GM21381 (cell line): ENCODE results near the gene EML5.

Experiments used
- ATAC-seq: cut with Tn5 transposase; IDR thresholded peaks from one replicate; pipeline ENCODE4 v1.9.1; 2021; ENCODE audit warnings: mild to moderate bottlenecking, moderate library complexity; ENCODE audit not compliant: unreplicated experiment

EML5 gene

GRCh38 chr14:88618476-88618875 is 174.3 kb downstream of the EML5 start:
- no peak for ATAC-seq

DNA sequence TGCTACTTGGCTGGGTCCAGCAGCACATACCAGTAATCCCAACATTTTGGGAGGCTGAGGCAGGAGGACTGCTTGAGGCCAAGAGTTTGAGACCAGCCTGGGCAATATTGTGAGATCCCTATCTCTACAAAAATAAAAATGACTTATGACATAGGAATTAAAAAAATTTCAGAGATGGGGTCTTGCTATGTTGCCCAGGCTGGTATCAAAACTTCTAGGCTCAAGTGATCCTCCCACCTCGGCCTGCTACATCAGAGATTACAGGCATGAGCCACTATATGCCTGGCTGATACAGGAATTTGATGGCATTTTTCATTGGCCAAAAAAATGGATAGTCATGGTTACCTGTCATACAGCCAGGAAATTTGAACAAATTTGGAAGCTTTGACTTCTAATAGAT is 175.3 kb downstream of the EML5 start:
- no peak for ATAC-seq

GRCh38 chr14:88616697-88617096 is 176.1 kb downstream of the EML5 start:
- ATAC-seq, result no peak

- ATAC-seq, result no peak
These were observed 178.4 kb downstream of the EML5 start for GRCh38 chr14:88614218-88614907.

DNA sequence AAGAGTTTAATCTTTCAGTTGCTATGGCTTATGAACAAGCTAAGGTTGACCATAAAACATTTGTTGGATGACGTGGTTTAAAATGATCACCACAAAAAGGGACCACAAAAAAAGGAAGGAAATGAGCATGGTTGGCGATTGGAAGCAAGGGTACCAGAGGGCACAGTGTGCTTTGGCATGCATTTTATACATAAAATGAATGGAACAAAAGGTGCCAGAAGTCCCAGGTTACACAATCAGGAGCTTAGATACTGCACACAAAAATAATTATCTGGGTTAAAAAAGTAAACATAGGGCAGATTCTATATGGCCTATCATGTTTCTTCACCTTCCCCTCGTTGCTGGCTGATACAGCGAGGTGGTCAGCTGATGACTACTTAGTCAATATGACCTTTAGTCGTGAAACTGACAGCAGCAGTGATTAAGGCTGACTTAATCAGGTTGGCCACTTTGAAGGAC is 179.2 kb downstream of the EML5 start:
- ATAC-seq, result no peak

DNA sequence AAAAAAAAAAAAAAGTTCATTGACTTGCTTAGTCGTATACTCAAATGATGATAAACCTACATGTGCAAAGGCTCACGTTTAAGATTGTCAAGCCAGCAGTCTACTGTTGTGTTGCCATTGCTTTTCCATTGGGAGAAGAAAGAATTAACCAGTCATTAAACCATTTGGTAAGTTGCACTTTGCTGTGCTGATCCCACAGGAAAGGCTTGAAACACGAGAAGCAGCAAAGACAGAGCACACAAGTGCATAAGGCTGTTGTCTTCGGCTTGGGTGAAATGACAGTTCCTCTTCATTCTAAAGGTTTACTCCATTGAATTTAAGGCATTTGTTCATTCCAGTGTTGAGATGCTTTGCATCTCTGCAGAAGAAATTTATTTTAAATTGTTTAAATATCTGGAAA is 179.8 kb downstream of the EML5 start:
- ATAC-seq, result no peak

DNA sequence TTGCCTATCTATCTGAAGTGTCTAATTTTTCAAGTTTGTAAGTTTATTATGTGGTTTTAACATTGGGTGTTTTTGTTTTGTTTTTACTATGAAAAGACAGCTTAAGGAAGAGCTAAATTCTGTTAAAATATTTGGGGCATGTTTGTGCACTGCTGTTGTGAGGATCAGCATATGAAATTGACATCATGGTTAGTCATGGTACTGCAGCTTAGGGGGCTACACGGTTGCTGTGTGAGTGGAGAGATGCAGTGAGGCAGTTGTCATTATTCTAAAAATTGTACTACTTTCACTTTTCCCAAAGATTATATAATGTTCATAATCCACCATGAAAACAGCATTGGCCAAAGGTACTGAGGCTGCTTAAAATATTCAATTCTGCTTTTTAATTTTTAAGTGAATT is 180.9 kb downstream of the EML5 start:
- ATAC-seq, result no peak

DNA sequence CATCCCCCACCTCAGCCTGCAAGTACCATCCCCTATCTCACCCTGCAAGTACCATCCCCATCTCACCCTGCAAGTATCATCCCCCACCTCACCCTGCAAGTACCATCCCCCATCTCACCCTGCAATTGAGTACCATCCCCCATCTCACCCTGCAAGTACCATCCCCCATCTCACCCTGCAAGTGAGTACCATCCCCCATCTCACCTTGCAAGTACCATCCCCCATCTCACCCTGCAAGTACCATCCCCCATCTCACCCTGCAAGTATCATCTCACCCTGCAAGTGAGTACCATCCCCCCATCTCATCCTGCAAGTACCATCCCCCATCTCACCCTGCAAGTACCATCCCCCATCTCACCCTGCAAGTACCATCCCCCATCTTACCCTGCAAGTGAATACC is 184.9 kb downstream of the EML5 start:
- ATAC-seq, result no peak

DNA sequence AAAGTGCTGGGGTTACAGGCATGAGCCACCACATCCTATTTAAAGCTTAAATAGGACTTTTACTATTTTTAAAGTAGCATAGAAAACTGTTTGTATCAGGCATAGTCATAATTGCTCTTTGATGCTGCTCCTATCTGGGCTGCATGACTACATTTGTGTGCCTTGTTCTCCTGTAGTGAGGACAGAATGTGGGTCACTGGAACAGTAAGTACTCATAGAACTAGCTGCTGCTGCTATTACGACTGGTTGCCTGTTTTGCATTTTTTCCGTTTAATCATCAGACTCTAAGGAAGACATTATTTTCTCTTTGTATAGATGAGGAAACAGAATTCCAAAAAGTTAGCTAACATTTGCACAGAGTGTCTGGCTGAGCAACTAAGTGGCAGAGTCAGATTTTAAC is 187.2 kb downstream of the EML5 start:
- no peak for ATAC-seq

DNA sequence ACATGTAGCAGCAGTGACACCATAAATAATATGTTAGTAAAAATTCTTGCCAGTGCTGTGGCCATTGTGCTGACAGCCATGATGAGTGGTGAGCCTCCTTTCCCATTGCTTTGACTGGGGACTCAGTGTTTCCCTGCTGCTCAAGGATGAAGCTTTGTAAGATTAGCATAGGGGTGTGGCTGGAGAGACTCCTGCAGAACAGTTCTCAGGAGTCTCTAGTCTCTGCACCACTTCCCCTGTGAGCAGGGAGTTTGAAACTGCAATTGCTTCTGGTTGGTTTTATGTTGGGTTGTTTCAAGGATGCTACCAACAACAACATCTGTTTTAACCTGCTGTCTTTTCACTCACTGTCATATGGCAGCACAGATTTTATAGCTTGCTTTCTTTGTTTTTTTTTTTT is 188.5 kb downstream of the EML5 start:
- ATAC-seq, result no peak

- peak; percentile 89 for ATAC-seq
These were observed 192.9 kb downstream of the EML5 start for GRCh38 chr14:88599761-88600439.

DNA sequence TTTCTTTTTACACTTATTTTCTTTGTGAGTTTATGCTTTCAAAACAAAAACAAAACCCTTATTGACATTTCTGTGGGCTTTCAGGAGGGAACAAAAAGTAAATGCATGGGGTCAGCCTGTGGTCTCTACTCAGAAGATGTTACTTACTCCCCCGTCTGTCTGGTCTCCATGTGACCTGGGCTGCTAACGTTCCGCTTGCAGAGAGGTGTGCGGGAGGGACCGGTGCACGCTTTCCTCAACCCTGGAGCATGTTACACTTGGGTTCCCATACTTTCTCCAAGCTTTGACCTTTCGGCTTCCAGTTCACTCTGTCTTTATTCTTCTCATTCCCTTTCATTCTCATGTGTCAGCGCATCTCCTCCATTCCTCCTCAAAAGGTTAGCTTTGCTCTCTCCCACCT is 193.4 kb downstream of the EML5 start:
- ATAC-seq, result peak; percentile 31

DNA sequence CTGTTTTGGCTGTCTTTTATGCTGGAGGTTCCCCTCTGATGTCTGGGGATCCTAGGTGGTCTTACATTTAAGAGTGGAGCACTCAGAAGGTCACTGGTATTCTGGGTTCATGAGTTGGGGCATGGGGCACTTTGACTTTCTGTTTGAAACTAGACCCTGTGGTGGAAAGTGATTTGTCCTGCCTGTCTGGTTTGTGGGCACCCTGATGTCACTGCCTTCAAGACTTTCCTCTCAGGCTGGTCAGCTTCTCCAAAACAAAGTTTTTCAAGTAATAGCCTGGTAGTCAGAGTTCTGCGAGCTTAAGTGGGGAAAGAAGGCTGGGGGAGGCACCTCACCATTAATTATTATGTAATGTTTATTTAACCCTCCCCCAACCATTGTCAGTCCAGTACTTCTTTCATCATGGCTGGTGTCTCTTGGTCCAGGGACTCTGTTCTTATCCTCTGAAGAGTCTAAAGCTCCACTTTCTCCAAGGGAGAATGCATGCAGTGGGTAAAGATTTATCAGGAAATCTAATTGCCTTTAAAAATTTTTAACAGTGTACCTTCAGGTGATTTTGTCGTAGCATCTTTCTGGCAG is 194.6 kb downstream of the EML5 start:
- no peak for ATAC-seq

- ATAC-seq, result no peak
These were observed 195.2 kb downstream of the EML5 start for GRCh38 chr14:88597601-88598000.

DNA sequence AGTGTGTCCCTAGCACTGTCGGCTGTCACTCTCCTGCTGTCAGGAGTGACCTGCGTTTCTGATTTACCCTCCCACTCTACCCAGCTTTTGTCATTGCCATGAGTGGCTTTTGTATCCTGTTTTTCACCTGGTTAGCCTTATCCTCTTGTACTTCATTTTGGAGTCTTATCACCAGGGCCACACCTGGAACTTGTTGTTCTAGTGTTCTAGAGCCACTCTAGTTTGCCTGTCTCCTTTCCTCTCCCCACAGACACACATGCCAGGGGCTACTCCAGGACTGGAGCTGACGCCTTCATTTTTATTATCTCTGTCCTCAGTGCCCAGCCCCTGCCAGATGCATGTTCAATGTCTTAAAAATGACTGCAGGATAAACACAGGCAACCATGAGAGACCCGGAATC is 195.7 kb downstream of the EML5 start:
- ATAC-seq, result no peak

DNA sequence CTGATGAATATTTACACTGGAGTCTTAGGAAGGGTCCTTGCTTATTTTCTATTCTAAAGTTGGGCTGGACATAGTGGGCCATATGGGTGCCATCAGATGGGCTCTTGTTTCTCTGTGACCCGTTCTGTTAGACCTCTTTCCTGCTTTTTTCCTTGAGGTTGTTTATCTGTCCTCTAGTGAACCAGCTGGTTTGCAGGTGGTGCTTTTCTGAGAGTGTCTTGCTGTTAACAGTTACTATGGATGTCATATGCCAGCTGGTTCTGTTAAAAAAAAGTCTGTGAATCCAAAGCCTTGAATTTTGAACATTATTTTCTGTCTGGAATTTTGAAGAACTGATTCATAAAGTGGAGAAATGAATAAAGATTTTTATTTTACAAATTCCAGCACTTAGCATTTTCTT is 200.7 kb downstream of the EML5 start:
- ATAC-seq, result no peak

DNA sequence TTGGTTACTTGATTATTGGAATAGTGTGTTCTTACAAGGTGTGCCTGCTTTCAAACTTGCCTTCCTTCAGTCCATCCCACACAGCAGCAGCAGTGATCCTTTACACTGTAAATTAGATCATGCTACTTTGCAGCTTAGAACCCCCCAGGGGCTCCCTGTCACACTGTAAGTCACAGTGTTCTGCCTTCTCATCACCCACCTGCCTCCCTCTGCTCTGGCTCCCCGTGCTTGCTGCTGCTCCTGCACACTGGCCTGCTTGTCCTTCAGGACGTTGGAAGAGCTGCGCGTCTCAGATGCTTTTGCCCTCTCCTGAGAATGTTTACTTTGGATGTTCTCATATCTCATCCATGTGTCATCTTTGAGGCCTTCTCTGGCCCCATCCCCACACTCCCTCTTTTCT is 202.6 kb downstream of the EML5 start:
- no peak for ATAC-seq

DNA sequence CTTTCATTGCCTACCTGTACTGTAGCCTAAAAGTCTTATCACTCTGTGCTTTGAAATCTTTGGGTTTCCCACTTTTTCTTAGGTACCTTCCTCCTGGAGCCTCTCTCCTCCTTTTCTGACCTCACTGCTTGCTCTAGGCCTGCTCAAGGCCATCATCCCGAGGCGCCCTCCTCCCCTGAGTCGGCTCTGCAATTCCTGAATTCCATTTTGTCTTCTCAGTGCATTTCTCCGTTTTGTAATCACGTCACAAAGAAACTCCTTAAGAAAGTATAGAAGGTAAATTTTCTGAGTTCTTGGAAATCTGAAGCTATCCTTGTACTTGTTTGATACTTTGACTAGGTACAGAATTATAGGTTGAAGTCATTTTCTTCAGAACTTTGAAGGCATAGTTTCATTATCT is 204.7 kb downstream of the EML5 start:
- ATAC-seq, result no peak

GRCh38 chr14:88584451-88584850 is 208.3 kb downstream of the EML5 start:
- no peak for ATAC-seq

GRCh38 chr14:88576222-88576621 is 216.5 kb downstream of the EML5 start:
- no peak for ATAC-seq

DNA sequence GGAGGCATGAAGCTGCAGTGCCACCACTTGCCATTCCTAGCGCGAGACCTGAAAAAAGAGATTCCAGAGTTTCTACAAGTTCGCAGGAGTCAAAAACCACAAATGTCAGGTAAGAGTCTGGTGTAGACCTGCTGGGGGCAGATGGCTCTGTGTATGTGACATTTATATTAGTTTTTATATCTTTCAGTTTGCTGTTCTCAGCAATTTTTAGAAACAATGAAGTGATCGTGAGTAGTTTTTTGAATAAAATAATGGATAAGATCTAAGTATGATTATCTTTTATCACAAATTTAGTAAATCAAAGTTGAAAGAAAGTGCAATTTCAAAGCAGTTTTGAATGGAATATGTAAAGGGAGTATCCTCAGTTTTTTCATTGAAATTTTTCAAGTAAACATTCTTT is 220.6 kb downstream of the EML5 start:
- ATAC-seq, result no peak

DNA sequence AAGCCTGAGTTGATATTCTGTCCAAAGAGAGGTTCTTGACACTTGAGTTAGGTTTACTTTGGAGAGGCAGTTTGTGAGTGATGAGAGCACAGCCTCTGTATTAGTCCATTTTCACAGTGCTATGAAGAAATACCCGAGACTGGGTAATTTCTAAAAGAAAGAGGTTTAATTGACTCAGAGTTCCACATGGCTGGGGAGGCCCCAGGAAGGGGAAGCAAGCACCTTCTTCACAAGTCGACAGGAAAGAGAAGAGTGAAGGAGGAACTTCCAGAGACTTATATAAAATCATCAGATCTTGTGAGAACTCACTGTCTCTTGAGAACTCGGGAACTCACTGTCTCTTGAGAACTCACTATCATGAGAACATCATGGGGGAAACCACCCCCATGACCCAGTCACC is 224.6 kb downstream of the EML5 start:
- no peak for ATAC-seq
